GM21515 (cell line): ENCODE results near the gene ASNSD1.
"Not testable (repeated sequence)": the region's sequence is repeated elsewhere in the genome, so short reads cannot be mapped to it uniquely, and the experiment has no call there.

Experiments used
- ATAC-seq: cut with Tn5 transposase; IDR thresholded peaks from one replicate; pipeline ENCODE4 v1.9.1; 2021; ENCODE audit not compliant: unreplicated experiment

ASNSD1 gene

GRCh38 chr2:189684811-189685210 lies 23.6 kb downstream of the ASNSD1 start:
- no peak for ATAC-seq

DNA sequence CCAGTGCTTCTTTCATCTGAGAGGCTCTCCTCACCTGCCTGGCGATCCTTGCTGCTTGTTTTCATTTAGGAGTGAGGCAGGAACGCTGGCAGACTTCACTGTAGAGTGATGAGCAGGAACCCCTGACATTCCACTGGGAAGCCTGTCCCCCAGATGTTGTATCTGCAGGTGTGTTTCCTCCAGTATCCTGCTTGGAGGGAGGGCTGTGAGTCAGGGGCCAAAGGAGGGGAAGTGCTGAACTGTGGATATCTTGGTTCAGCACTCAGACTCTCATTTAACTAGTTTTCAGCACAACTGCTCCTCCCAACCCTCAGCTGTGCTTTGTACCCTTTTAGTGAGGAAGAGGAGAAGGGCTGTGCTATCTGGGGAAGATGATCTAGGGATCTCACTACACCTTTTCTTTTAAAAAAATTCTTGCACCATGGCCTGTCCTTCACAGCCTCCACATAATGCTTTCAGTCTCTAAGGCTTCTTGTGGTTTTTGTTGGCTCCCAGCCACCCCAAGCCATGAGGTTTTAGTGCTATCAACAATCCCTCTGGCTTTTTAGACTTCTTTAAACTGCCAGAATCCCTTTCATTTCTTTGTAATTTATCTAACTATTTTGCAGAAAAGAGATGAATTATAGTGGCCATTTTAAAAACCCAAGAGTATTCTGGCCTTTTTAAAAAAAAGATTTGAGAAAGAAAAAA lies 24.4 kb downstream of the ASNSD1 start:
- peak; percentile 52 for ATAC-seq

- not testable (repeated sequence) for ATAC-seq
These were observed 26.5 kb downstream of the ASNSD1 start for GRCh38 chr2:189687796-189688195.

GRCh38 chr2:189696223-189696622 lies 35.0 kb downstream of the ASNSD1 start:
- ATAC-seq = no peak

DNA sequence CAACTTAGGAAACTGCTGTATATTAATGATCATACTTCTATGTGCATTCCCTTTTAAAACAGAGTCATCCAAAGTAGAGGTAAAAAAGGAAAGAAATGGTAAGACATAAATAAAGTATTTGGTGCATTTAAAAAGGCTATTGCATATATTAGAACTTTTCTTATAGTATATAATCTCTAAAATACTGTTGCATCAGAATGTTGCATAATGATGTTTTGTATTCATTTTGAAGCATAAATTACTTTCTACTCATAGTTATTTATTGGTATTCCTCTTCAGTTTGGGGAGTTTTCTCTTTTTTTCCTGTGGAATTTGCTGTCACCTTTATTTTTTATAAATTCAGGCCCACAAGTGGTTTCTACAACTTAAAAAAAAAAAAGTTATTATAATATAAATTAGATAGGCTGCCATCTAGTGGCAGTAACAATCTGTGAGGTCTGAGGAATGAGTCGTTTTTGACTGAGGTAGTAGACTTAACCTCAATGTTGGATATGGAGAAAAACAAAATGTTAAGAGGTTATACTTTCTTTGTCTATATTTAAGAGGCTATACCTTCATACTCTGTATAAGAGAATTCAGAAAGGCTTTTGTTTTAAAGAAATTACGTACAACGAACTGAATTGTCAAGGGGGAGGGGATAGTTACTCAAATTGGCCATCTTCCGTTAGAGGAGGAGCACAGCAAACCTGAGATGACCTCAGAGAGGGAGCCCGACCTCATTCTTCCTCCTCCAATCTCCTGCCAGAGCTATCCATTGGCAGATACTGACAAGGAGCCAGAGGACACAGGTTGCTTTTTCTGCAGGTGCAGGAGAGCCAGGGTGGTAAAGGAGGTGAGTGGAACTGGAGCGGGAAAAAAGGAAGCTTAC lies 37.0 kb downstream of the ASNSD1 start:
- ATAC-seq = peak; percentile 66

GRCh38 chr2:189700681-189701080 lies 39.4 kb downstream of the ASNSD1 start:
- ATAC-seq = no peak

DNA sequence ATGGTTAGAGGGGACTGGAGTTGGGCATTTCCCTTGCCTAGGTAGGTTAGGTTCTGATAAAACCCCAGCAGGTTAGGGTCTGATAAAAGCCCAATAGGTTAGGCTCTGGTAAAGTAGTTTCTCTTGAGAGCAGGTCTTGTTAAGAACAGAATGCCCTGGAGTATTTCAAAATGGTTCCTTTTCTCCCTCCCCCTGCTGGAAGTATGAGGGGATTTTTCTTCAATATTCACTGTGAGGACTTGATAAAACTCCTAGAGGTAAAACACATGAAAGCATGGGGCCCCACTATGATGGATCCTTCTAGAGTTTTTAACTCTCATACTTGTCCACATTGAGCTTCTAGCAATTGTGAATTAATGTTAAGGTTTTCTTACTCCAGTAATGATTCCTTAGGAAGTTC lies 40.8 kb downstream of the ASNSD1 start:
- no peak for ATAC-seq

DNA sequence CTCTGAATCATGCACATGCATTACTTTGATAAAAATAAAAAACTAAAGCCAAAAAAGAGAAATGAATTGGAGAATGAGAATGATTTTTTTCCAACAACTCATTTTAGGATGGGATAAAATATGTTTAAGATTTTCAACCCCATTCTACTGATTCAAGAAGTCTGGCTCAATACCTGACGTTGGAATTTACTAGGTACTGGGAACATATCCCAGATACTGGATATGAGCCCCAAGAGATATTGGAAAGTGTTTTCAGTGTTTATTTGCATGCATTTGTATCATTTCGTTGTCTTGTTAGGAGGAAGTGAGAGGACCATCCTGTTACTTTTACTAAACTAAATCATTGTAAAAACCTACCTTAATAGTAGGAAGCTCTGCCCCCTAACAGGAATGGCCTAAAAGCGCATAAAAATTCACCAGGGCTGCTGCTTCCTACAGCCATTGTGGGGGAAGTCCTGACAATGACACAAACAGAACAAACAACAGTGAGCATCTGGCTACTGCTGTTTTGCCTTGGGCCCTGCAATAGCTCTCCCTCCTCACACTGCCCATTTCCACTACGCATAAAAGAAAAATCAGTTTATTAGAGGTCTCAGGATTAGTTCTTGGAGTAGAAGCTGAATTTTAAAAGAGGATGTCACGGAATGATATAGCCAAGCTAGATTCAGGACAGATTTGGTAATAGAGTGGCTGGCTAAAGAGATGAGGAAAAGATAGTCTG lies 48.4 kb downstream of the ASNSD1 start:
- no peak for ATAC-seq

DNA sequence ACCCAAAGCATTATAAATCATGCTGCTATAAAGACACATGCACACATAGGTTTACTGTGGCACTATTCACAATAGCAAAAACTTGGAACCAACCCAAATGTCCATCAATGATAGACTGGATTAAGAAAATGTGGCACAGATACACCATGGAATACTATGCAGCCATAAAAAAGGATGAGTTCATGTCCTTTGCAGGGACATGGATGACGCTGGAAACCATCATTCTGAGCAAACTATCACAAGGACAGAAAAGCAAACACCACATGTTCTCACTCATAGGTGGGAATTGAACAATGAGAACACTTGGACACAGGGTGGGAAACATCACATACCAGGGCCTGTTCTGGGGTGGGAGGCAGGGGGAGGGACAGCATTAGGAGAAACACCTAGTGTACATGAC lies 56.3 kb downstream of the ASNSD1 start:
- not testable (repeated sequence) for ATAC-seq

DNA sequence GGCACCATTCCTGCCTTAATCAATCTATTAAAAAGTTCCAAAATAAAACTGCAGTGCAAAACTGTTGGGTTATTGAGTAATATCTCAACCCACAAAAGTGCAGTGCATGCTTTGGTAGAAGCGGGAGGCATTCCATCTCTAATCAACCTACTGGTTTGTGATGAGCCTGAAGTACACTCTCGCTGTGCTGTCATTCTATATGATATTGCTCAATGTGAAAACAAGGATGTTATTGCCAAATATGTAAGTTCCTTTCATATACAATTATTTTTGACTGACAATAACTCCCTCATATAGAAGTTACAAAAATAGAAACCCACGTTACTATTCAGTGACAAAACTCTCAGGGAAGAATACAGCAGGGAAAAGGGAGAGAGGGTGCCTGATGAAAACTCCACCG lies 58.3 kb downstream of the ASNSD1 start:
- ATAC-seq = no peak
